ENCODE data around the gene NAA38.

DNA sequence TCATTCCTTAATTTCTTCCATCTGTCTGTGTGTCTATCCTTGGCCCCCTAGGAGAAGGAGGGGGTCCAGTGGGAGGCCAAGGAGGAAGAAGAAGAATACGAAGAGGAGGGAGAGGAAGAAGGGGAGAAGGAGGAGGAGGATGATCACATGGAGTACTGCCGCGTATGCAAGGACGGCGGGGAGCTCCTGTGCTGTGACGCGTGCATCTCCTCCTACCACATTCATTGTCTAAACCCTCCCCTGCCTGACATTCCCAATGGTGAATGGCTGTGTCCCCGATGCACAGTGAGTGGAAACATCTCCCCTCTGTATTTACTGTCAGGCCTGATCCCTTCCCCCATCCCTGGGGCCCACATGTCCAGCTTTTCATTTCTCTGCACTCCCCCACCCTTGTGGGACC is 37.5 kb upstream of the NAA38 start:
- no peak for TF ChIP-seq REST (tag by site-specific recombination; IDR thresholded peaks at IDR 0.05)
- no peak for TF ChIP-seq ZBTB48 (tag by site-specific recombination; IDR thresholded peaks at IDR 0.05)
- no peak for TF ChIP-seq CTCF (tag by site-specific recombination; IDR thresholded peaks at IDR 0.05)
- no peak for TF ChIP-seq ZBTB7A (tag by site-specific recombination; IDR thresholded peaks at IDR 0.05; ENCODE audit: low read depth)
- no peak for TF ChIP-seq ZNF426 (tag by site-specific recombination; IDR thresholded peaks at IDR 0.05)
- TF ChIP-seq ZNF549 (tag by site-specific recombination; IDR thresholded peaks at IDR 0.05) = no peak
- no peak for TF ChIP-seq ZNF10 (tag by site-specific recombination; IDR thresholded peaks at IDR 0.05)

All from HEK293 (cell line).